Stimulated activated CD8-positive, alpha-beta memory T cell treated with anti-CD3 and anti-CD28 coated beads, Interleukin-15, amount 100 ng/mL, for 4 hours (primary cell): Measurements from ENCODE around the gene MCRIP1.

Experiments
- DNase-seq, 2 donors: peaks; one replicate each; pipeline ENCODE4 v3.0.0-alpha.2; 2020; ENCODE audit warnings: low read depth in 2 of 2

Gene MCRIP1

DNA sequence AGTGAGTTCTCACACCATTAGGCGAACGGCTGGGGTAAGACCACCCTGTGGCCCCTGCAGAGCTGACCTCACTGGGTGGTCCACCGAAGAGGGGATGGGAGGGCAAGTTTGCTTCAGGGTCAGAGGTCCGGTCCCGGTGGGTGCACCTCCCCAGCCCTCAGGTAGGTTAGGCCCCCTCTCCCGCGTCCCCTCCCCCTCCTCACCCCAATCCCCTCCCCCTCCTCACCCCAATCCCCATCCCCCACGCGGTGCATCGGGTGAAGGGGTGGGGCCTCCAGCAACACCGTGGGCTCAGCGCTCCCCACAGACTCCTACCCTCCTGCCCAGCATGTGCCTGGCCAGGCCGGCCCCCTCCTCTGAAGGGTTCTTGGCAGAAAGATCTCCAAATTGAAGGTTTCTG, 13.4 kb downstream of the MCRIP1 start:
- no peak for DNase-seq

DNA sequence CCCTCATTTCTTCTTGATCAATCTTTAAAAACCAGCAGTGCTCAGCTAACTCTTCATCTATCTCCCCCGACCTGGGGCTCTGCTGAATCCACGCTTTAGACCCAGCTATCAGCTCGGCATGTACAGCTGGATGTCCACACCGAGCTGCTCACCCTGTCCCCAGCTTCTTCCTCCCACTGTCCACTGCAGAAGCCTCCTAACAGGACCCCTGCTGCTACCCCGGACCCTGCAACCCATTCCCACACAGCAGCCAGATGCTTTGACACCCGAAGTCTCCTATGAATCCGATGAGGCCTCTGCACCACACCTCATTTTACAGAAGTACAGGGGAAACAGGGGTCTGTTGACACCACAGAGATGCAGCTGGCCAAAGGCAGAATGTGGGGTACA, 15.3 kb downstream of the MCRIP1 start:
- DNase-seq = no peak

GRCh38 chr17:81815646-81815986, 17.5 kb downstream of the MCRIP1 start:
- no peak for DNase-seq

- no peak for DNase-seq
Observed at GRCh38 chr17:81814748-81815645, 18.1 kb downstream of the MCRIP1 start.

DNA sequence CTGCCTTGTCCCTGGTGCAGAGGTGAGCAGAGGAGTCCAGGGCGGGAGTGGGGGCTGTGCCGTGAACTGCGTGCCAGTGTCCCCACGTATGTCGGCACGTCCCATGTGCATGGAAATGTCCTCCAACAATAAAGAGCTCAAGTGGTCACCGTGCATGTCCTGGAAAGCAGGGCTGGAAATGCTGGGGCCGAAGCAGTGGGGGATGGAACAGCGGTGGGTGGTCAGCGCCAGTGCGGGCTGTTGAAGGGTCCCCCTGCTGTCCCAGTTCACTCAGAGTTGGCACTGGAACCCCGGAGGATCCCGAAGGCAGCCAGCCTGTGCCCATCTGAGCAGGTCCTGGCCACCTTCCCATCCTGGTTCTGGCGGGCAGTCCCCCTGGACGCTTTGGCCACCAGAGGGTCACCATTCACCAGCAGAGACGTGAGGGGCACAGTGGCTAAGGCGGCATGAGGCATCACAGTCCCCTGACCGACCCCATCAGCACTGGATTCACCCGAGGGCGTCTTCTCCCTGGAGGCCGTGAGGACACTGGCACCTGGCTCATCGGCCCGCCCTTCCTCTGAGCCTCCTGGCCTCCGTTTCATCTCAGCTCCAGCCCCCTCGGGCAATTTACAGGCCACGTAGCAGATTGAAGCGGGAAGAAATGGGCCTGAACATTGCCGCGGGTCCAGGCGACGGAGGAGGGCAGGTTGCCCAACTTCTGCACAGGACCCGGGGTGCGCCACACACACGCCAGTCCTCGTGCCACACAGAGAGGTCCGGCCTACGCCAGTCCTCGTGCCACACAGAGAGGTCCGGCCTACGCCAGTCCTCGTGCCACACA, 19.0 kb downstream of the MCRIP1 start:
- no peak for DNase-seq

DNA sequence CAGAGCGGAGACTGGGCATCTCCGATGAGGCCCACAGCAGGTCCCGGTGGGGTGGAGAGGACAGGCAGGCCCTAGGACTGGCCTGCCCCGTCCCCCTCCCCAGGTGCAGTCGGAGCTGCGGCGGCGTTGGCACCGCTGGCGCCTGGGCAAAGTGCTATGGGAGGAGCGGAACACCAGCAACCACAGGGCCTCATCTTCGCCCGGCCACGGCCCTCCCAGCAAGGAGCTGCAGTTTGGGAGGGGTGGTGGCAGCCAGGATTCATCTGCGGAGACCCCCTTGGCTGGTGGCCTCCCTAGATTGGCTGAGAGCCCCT, 19.8 kb downstream of the MCRIP1 start:
- no peak for DNase-seq

DNA sequence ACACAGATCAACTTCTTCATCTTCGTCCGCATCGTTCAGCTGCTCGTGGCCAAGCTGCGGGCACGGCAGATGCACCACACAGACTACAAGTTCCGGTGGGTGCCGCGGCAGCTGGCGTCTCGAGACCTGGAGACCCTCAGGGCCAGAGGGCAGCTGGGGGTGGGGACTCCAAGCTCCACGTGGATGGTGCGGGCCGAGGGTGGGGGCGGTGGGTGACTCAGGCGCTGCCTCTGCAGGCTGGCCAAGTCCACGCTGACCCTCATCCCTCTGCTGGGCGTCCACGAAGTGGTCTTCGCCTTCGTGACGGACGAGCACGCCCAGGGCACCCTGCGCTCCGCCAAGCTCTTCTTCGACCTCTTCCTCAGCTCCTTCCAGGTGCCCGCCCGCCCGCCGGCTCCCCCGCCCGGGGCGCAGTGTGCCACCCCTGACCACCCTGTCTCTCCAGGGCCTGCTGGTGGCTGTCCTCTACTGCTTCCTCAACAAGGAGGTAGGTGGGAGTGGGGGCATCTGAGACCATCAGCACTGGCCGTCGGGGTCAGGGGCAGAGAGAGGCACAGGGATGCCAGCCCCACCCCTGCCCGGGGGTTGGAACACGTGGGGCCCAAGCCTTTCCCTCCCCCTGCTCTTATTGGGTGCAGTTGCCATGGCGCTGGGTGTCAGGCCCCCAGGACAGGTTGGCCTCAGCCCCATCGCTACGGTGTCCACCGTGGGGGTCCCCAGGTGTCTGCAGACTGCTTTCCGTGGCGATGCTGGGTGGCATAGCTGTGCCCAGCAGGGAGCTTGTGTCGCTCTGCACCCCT, 20.3 kb downstream of the MCRIP1 start:
- DNase-seq = no peak

DNA sequence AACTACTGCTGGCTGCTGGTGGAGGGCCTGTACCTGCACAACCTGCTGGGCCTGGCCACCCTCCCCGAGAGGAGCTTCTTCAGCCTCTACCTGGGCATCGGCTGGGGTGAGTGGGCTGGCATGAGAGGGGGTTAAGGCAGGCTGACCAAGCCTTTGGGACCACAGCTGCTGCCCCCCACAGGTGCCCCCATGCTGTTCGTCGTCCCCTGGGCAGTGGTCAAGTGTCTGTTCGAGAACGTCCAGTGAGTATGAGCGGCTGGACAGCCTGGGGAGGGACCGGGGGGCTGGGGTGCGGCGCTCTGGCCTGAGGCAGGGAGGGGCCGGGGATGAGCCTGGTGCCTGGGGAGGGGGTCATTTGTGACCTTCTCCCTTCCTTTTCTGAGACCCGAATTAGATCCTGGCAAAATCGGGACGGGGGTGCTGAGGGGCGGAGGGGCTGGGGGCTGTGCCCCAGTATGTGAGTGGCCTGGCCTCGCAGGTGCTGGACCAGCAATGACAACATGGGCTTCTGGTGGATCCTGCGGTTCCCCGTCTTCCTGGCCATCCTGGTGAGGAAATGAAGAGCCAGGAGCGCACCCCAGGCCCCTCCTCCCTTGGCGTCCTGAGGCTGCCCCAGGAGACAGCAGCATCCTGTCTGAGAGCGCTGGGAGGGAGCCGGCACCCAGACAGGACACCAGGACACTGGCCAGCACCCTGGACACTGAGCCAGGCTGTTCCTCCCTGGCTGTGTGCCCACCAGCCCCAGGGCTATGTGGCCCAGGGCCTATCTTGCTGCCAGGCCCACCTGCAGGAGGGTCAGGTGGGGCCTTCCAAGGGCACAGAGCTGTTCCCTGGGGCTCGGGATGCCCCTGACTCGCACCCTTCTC, 21.2 kb downstream of the MCRIP1 start:
- DNase-seq = no peak

- DNase-seq = no peak
Observed at GRCh38 chr17:81810892-81811704, 22.0 kb downstream of the MCRIP1 start.

DNA sequence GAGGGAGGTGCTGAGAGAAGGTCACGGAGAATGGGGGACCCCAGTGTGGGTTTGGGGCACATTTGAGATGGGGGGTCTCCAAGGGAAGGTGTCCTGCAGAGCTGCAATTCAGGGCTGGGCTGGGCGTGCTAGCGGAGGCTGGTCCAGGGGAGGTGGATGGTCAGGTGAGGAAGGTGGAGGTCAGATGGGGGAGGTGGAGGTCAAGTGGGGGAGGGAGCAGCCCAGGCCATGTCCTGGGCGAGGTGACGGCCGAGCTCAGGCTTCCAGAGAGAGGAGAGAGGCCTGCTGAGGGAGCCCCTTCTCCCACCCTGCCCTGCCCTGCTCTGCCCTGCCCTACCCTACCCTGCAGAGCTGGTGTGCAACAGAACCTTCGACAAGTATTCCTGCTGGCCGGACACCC, 22.6 kb downstream of the MCRIP1 start:
- no peak for DNase-seq

GRCh38 chr17:81809556-81809998, 23.5 kb downstream of the MCRIP1 start:
- no peak for DNase-seq

GRCh38 chr17:81808778-81809555, 24.1 kb downstream of the MCRIP1 start:
- DNase-seq = no peak

- DNase-seq = no peak
Observed at GRCh38 chr17:81807839-81808238, 25.3 kb downstream of the MCRIP1 start.

DNA sequence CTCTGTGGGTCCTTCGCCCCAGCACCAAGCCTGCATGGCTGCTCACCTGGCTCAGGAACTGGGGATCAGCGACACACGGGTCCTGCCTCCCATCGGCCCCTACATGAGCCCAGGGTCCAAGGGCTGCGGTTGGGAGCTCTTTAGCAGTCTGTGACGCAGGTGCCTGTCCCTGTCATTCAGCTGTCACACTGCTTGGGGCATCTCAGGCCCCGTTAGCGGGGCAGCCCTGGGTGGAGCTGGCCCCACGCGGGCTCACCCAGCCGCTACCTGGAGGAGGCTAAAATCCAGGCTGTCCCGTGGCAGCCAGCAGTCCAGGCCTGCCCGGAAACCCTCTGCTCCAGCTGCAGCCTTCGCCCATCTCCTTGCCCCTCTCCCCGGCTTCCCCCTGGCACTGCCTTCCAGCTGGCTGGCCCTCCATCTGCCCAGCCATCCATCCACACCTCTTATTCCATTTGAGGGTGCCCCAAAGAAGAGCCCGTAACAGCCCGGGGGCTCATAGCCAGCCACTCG, 25.8 kb downstream of the MCRIP1 start:
- no peak for DNase-seq

GRCh38 chr17:81806461-81807209, 26.5 kb downstream of the MCRIP1 start:
- no peak for DNase-seq

DNA sequence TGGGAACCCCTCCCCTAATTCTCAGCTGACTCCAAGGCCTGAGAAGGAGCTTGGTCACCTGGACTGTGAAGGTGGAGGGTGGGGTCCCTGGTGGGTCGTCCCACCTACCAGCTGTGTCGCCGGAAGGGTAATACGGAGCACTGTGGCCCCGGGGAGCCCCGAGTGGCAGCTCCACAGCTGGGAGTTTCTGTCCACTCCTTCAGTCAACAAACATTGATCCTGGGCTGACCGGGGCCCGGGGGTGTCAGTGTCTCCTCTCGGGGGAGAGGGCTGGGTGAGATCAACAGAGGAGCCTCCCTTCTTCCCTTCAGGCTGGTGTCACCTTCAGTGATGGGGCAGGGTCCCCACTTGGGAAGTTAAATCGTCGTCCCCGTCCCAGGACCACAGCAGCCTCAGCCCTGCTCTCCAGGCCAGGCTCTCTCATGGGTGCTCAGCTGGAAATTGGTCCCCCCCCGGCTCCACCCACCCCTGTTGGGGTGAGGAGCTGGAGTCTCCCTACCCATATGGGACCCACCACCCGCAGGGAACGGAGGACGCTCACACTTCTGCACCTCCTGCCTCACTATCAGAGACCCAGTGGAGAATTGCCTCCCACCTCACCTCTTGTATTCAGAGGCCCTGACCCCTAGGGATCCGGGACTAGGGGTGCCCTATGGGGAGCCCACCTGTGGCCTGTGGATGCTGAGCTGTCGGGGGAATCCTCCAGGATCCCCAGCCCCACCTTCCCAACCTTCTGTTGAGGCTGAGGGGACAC, 27.2 kb downstream of the MCRIP1 start:
- DNase-seq = no peak

GRCh38 chr17:81804559-81805399, 28.3 kb downstream of the MCRIP1 start:
- DNase-seq = no peak
